GM18499 (cell line): ENCODE results near the gene POLDIP2.

Experiments used
- ATAC-seq: cut with Tn5 transposase; IDR thresholded peaks from one replicate; pipeline ENCODE4 v1.9.1; 2021; ENCODE audit warnings: moderate number of reproducible peaks; ENCODE audit not compliant: insufficient read depth, unreplicated experiment

Gene POLDIP2

GRCh38 chr17:28390984-28391383 lies 33.7 kb upstream of the POLDIP2 start:
- no peak for ATAC-seq

DNA sequence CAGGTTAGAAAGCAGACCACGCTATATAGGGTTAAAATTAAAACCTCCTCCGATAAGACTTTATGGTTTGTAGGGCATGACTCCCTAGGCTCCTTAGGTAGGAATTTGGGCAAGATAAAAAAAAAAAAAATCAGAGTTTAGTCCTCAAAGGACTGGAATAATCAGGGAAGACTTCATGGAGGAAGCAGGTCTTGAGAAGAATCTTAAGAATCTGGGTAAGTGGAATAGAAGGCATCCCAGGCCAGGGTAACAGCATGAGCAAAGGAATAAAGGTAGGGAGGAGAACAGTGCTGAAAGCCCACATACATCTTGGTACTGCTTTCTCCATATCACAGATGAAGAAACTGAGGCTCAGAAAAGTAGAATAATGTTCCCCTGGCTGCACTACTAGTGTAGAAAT lies 33.2 kb upstream of the POLDIP2 start:
- ATAC-seq = no peak

GRCh38 chr17:28390141-28390540 lies 32.8 kb upstream of the POLDIP2 start:
- no peak for ATAC-seq

DNA sequence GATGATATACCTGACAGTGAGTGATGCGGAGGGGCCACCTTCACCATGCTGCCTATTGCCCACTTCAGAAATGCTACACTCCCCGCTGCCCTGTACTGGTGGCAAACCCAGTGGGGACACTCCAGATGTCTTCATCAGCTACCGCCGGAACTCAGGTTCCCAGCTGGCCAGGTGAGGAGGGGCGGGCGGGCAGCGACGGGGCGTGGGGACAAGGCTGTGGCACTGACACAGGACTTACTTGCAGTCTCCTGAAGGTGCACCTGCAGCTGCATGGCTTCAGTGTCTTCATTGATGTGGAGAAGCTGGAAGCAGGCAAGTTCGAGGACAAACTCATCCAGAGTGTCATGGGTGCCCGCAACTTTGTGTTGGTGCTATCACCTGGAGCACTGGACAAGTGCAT lies 30.8 kb upstream of the POLDIP2 start:
- ATAC-seq = no peak

GRCh38 chr17:28386391-28386790 lies 29.1 kb upstream of the POLDIP2 start:
- no peak for ATAC-seq

DNA sequence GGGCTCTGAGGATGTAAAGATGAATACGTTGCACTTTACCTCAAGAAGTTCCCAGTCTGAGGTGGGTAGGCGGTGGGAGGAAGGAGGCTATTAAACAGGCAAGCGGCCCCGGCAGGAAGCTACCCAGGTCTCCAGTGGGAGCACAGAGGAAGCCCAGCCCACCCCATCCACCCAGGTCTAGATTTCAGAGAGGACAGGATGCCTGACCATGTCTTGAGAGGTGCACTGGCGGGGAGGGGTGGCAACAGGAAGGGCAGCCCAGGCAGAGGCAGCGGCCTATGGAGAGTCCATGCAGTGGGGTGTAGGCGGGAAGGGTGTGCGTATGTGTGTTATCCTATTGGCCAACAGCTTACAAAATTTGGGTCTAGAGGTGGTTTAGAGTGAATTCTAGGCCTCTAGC lies 28.1 kb upstream of the POLDIP2 start:
- no peak for ATAC-seq

- ATAC-seq = no peak
Observed at GRCh38 chr17:28385037-28385400, 27.7 kb upstream of the POLDIP2 start.

DNA sequence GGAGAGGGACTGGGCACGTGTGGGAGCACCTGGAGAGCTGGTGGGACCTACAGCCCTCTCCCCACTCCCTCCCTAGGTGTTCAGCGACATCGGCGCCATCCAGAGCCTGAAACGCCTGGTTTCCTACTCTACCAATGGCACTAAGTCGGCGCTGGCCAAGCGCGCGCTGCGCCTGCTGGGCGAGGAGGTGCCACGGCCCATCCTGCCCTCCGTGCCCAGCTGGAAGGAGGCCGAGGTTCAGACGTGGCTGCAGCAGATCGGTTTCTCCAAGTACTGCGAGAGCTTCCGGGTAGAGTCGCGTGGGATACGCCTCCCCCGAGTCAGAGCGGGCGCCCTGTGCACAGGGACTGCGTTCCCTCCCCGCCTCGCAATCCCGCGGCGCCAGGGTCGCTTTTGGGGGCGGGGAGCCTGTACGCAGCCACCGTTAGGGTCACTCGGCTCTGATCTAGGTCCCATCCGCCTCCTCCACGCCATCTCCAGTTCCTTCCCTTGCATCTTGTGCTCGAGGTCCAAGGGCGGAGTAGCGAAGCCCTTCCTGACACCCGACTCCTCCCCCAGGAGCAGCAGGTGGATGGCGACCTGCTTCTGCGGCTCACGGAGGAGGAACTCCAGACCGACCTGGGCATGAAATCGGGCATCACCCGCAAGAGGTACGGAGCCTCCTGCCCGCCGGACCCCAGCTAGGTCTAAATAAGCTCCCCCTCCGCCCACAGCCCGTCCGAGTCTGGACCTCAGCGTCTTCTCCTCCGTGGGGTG lies 27.1 kb upstream of the POLDIP2 start:
- ATAC-seq = no peak

GRCh38 chr17:28381141-28381825 lies 24.0 kb upstream of the POLDIP2 start:
- no peak for ATAC-seq

GRCh38 chr17:28379814-28380801 lies 22.8 kb upstream of the POLDIP2 start:
- no peak for ATAC-seq

- ATAC-seq = no peak
Observed at GRCh38 chr17:28372945-28373274, 15.6 kb upstream of the POLDIP2 start.

DNA sequence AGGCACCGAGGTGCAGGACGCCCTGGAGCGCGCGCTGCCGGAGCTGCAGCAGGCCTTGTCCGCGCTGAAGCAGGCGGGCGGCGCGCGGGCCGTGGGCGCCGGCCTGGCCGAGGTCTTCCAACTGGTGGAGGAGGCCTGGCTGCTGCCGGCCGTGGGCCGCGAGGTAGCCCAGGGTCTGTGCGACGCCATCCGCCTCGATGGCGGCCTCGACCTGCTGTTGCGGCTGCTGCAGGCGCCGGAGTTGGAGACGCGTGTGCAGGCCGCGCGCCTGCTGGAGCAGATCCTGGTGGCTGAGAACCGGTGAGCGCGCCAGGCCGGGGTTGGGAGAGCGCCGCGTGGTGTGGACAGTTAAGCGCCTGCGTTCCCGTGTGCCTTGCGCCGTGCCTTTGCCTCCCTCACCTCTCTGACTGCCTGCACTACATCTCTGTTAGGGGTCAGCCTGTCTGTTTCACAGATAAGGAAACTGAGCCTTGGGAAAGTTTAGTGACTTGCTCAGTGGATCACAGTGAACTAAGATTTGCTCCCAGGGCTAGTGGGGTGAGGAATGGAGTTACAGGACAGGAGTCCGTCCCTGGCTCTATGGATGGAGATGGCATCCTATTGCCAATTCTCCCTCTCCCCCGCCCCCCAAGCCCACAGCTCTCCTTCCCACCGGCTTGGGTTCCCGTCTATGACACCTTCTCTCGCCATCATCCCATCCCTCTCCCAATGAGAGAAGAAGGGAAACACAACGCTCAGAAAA lies 15.0 kb upstream of the POLDIP2 start:
- ATAC-seq = no peak

- no peak for ATAC-seq
Observed at GRCh38 chr17:28371245-28372202, 14.2 kb upstream of the POLDIP2 start, which contains the start of gene SARM1. TSS of gene SARM1 (plus strand) at chr17:28371694. CDS start at chr17:28372033, 339 bp downstream.

GRCh38 chr17:28370744-28371103 lies 13.4 kb upstream of the POLDIP2 start:
- ATAC-seq = no peak

DNA sequence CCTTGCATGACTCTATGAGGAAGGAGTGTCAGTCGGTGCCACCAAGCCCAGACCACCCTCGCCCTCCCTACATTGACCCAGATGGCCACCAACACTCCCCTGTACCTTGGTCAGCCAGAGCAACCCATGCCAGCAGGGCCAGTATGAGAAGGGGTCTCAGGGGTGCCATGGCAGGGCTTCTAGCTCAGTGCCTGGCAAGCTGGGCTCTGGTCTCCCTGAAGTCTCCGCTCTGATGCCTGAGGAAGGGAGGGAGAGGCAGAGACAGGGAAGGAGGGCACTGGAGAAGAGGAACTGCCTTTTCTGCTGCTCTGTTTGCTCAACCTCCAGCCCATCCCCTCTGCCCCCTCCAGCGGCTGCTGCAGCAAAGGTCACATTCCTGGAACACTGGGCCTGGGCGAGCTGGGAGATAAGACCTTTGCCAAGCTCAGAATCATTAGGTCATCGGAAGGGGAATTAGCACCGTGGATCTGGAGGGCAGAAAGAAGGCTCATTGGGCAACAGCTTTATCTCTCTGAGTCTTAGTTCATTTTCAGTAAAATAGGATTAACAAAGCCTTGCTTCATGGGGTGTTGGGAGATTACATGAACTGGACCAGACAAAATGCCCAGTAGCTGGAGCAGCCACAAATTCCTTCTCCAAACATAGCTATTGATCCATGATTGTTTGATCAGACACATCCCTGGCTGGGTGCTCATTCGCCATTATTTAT lies 12.9 kb upstream of the POLDIP2 start, which contains the start of gene VTN:
TSS of gene VTN (minus strand) at position 273 of the 709 bp plus-strand sequence. CDS start at position 169, 104 bp downstream.
- ATAC-seq = no peak

DNA sequence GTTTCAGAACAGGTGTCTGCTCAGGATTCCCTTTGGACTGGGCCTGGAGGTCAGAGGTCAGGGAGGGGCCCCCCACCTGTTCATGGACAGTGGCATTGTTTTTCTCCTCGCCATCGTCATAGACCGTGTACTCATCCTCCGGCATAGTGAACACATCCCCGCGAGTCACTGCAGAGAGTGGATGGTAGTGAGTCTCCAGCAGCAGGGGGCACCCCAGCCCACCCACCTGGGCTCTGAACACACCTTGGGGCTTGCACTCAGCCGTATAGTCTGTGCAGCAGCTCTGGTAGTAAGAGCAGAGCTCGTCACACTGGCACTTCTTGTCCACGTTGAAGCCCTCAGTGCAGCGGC lies 12.3 kb upstream of the POLDIP2 start:
- no peak for ATAC-seq

GRCh38 chr17:28368915-28369683 lies 11.8 kb upstream of the POLDIP2 start:
- no peak for ATAC-seq

GRCh38 chr17:28368306-28368831 lies 11.0 kb upstream of the POLDIP2 start:
- no peak for ATAC-seq
